Nephron progenitor cell (in vitro differentiated cells): Measurements from ENCODE around the gene ISG15.
"Not testable (repeated sequence)": the region's sequence is repeated elsewhere in the genome, so short reads cannot be mapped to it uniquely, and the experiment has no call there.

Experiments
- DNase-seq: peaks from one replicate; pipeline ENCODE4 v3.0.0; 2021
- H3K27ac Mint-ChIP-seq: 2 replicates; pipeline ENCODE4 v1.8.0; 2021; ENCODE audit warnings: mild to moderate bottlenecking, moderate library complexity, mixed read lengths
- H3K27me3 Mint-ChIP-seq: 2 replicates; pipeline ENCODE4 v1.8.0; 2021; ENCODE audit warnings: mild to moderate bottlenecking, low read depth, mixed read lengths; ENCODE audit not compliant: poor library complexity
- H3K36me3 Mint-ChIP-seq: 2 replicates; pipeline ENCODE4 v1.8.0; 2021; ENCODE audit warnings: low read depth, mixed read lengths
- H3K4me1 Mint-ChIP-seq: 2 replicates; pipeline ENCODE4 v1.8.0; 2021; ENCODE audit warnings: mixed read lengths
- H3K4me3 Mint-ChIP-seq: 2 replicates; pipeline ENCODE4 v1.8.0; 2021; ENCODE audit warnings: mild to moderate bottlenecking, moderate library complexity, mixed read lengths
- H3K9me3 Mint-ChIP-seq: 2 replicates; pipeline ENCODE4 v1.8.0; 2021; ENCODE audit warnings: mild to moderate bottlenecking, moderate library complexity, mixed read lengths
- TF ChIP-seq, protein P1 (sequence below): fragments of 200-600 bp; sonication (generic); IDR thresholded peaks from 2 replicates; pipeline ENCODE4 v1.5.0; 2021; ENCODE audit warnings: antibody characterized with exemption

ISG15 gene

DNA sequence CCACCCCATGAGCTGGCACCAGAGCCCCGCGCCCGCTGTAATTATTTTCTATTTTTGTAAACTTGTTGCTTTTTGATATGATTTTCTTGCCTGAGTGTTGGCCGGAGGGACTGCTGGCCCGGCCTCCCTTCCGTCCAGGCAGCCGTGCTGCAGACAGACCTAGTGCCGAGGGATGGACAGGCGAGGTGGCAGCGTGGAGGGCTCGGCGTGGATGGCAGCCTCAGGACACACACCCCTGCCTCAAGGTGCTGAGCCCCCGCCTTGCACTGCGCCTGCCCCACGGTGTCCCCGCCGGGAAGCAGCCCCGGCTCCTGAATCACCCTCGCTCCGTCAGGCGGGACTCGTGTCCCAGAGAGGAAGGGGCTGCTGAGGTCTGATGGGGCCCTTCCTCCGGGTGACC, 41.7 kb downstream of the ISG15 start:
- H3K4me3 Mint-ChIP-seq = no peak overlapping the region
- peaks cover 29% of the 10 kb centered on the region for H3K4me1 Mint-ChIP-seq
- no peaks in the 10 kb centered on the region for H3K9me3 Mint-ChIP-seq
- H3K27ac Mint-ChIP-seq = no peak overlapping the region
- peaks cover 30% of the 10 kb centered on the region for H3K27me3 Mint-ChIP-seq
- no peak for DNase-seq
- peaks cover 17% of the 10 kb centered on the region for H3K36me3 Mint-ChIP-seq
- TF ChIP-seq, protein P1, sequence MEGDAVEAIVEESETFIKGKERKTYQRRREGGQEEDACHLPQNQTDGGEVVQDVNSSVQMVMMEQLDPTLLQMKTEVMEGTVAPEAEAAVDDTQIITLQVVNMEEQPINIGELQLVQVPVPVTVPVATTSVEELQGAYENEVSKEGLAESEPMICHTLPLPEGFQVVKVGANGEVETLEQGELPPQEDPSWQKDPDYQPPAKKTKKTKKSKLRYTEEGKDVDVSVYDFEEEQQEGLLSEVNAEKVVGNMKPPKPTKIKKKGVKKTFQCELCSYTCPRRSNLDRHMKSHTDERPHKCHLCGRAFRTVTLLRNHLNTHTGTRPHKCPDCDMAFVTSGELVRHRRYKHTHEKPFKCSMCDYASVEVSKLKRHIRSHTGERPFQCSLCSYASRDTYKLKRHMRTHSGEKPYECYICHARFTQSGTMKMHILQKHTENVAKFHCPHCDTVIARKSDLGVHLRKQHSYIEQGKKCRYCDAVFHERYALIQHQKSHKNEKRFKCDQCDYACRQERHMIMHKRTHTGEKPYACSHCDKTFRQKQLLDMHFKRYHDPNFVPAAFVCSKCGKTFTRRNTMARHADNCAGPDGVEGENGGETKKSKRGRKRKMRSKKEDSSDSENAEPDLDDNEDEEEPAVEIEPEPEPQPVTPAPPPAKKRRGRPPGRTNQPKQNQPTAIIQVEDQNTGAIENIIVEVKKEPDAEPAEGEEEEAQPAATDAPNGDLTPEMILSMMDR = no peak

DNA sequence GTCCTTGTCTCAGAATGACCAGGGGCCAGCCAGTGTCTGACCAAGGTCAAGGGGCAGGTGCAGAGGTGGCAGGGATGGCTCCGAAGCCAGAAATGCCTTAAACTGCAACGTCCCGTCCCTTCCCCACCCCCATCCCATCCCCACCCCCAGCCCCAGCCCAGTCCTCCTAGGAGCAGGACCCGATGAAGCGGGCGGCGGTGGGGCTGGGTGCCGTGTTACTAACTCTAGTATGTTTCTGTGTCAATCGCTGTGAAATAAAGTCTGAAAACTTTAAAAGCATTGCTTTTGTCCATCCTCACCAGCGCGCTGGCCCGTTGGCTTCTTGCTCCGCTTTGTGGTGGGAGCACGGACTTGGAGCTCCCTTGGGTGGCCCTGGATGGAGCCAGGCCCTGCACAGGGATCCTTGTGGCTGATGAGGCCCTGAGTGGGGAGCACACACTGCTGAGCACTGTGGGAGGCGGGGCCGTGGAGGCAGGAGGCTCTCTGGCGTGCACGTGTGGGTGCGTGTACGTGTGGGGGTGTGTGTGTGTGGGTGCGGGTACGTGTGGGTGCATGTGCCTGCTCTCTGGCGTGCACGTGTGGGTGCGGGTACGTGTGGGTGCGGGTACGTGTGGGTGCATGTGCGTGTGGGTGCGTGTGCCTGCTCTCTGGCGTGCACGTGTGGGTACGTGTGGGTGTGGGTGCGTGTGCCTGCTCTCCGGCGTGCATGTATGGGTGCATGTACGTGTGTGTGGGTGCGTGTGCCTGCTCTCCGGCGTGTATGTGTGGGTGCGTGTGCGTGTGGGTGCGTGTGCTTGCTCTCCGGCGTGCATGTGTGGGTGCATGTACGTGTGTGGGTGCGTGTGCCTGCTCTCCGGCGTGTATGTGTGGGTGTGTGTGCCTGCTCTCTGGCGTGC, 42.8 kb downstream of the ISG15 start:
- H3K4me1 Mint-ChIP-seq = peaks cover 29% of the 10 kb centered on the region
- H3K4me3 Mint-ChIP-seq = no peak overlapping the region
- peaks cover 17% of the 10 kb centered on the region for H3K36me3 Mint-ChIP-seq
- TF ChIP-seq, protein P1 = no peak
- H3K27ac Mint-ChIP-seq = no peak overlapping the region
- no peaks in the 10 kb centered on the region for H3K9me3 Mint-ChIP-seq
- no peak for DNase-seq
- H3K27me3 Mint-ChIP-seq = peaks cover 41% of the 10 kb centered on the region

DNA sequence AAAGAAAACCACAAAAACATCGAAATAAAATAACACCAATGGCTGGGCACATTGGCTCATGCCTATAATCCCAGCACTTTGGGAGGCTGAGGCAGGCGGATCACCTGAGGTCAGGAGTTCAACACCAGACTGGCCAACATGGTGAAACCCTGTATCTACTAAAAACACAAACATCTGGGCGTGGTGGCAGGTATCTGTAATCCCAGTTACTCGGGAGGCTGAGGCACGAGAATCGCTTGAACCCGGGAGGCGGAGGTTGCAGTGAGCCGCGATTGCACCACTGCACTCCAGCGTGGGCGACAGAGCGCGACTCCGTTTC, 44.4 kb downstream of the ISG15 start:
- not testable (repeated sequence) for DNase-seq, H3K27ac Mint-ChIP-seq, H3K36me3 Mint-ChIP-seq, H3K9me3 Mint-ChIP-seq
- H3K27me3 Mint-ChIP-seq = peaks cover 54% of the 10 kb centered on the region
- H3K4me1 Mint-ChIP-seq = peaks cover 25% of the 10 kb centered on the region
- H3K4me3 Mint-ChIP-seq = peak overlapping the region; percentile 79

DNA sequence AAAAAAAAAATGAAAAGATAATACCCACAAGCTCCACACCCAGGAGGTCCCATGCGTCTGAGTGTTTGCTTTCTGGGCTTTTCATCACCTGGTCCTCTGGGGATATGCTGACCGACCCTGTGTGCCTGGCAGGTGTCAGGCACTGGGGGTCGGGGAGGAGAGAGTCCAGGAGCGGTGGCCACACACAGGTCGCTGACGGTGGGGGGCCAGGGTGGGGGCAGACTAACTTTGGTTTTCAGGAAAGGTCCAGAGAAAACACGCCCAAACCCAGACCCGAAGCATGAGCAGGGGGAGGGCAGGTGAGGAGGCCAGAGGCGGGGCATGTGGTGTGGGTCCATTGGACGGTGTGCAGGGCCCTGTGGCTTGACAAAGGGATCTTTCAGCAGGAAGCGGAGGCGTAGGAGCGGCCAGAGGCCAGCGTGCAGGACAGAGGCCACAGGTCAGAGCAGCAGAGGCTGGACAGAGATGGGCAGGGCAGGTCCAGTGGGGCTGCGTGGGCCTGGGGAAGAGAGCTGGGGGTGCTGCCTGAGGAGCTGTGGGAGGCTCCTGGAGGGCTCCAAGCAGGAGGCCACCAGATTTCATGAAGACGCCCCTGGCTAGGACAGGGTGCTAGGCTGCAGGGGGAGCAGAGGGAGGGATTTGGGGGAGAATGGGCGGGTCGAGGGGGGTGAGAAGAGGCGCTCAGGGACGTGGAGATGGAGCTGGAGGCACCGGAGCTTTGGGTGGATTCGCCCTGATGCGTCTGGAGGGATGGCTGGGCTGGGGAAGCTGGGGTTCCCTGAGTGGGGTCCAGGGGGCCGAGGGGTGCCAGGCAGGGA, 45.0 kb downstream of the ISG15 start:
- TF ChIP-seq, protein P1 = no peak
- Mint-ChIP-seq H3K27ac (no peak overlapping the region), H3K4me1 (peaks cover 23% of the 10 kb centered on the region), H3K36me3 (peaks cover 3% of the 10 kb centered on the region), H3K27me3 (peaks cover 59% of the 10 kb centered on the region), H3K4me3 (peak overlapping the region; percentile 79), H3K9me3 (no peaks in the 10 kb centered on the region)
- DNase-seq = no peak

DNA sequence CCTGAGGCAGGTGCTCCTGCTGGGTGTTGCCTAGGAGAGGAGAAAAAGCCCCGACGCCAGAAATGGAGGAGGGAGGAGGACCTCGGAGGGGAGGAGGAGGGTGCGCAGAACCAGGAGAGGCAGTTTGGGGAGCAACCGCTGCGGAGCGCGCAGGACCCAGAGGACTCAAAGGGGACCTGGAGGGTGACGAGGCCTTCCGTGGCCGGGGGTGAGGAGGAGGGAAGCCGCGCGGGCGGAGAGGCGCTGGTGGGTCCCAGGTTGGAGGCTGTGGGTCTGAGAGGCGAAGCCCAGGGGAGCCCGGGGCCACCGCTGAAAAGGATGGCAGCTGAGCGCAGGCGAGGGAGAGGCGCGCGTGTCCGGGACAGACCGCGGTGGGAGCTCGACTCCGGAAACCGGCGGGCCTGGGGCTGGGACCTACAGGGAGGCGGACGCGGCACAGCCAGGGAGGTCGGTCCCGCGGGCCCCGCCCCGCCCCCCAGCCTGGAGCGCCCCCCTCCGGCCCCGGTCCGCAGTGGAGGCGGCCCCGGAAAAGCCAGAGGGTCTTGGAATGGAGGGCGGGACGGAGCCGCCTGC, 45.7 kb downstream of the ISG15 start:
- Mint-ChIP-seq H3K4me1 (peaks cover 19% of the 10 kb centered on the region), H3K4me3 (peak overlapping the region; percentile 79), H3K9me3 (no peaks in the 10 kb centered on the region), H3K27me3 (peaks cover 59% of the 10 kb centered on the region), H3K27ac (no peak overlapping the region), H3K36me3 (peaks cover 3% of the 10 kb centered on the region)
- TF ChIP-seq, protein P1 = peak; percentile 39
- DNase-seq = no peak
